Activated CD4-positive, alpha-beta T cell treated with anti-CD3 and anti-CD28 coated beads for 4 hours (primary cell): ENCODE data around the gene POPDC2.

ENCODE experiments used
- DNase-seq, 2 donors: peaks; one replicate each; pipeline ENCODE4 v3.0.0-alpha.2; 2020

Gene POPDC2

DNA sequence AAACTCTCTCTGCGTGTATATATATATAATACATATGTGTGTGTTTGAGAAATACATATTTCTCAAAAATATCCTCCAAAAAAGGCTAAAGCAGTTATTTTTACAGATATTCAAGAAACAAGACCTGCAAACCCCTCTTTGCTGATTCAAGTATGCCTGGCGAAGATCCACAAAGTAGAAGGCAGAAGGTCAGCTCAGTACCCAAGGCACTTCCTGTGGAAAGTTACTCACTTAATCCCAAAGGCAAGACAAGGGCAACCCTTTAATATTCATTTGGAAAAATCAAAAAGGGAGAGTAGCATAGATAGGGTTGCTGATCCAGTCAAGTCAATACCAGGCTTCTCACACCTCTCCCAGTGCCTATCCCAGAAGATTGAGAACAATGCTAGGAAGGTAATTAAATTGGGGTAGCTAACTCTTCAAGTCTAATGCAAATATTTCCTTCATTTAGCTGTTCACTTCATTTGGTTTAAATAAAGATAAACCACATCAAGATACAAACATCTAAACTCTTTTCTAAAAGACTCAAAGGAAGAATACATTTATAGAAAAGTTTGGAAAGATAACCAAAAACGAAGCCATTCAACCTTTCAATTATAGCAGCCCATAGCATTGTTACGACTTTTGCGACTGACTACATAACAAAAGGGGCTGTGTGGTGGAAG, 9.6 kb upstream of the POPDC2 start:
- DNase-seq: no peak

DNA sequence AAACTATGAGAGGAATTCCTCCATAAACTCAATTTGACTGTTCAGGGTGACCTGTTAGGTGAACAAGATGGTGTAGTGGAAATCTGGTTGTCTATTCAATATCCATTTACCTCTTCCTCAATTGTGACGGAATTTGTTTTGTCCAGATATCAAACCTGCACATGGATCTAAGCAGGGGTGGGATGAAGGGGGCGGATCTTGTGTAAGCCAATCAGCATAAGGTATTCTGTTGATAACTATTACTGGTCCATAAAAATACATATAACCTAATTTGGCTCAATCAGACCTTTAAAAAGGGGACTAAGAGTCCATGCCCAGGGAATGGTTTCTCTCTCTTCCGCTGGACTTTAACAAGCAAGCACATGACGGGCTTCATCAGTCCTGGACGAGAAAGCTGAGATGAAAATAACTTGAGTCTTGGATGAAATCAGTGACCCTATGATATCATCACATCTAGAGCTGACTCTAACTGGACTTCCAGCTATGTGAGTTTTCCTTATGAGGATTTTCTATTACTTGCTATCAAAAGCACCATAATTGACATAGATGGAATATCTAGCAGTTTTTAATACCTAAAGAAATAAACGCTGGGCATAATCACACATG, 5.7 kb upstream of the POPDC2 start:
- DNase-seq: no peak

DNA sequence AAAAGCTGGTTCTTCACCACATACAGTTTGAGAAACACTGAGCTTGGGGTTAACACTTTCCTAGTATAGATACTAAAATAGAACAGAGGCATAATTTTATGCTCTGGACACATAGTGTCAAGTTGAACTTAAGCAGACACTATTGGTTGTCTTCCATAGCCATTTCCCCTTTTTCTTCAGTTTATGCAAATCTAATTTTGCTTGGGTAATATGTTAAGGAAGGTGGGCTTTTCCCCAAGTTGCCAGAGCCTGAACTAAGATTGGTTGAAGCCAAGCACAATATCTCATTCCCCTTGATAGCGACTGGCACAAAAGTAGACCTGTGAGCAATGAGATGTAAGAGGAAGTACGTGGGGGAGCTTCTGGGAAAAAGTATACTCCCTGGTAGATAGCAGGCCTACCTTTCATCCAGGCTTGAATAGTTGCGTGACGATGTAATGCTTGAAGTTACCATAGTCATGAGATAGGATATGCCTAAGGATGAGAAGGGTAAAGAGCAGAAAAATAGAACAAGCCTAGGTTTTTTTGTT, 4.5 kb upstream of the POPDC2 start:
- no peak for DNase-seq

DNA sequence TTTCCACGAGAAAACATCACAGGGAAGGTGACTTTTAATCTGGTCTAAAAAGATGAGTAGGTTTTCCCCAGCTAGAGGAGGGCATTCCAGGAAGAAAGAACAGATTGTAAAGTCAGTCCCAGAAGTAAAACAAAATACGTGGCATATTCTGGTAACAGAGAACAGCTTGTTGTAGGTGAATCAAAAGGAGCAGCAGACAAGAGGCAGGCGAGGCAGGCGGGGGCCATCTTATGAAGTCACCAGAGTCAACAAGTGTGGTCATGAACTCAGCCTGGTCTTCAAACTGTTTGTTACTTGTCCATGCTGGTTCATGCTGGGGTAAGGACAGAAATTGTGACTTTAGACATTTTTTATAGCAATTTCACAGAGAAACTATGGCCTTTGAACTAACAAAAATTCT, 4.0 kb upstream of the POPDC2 start:
- no peak for DNase-seq

DNA sequence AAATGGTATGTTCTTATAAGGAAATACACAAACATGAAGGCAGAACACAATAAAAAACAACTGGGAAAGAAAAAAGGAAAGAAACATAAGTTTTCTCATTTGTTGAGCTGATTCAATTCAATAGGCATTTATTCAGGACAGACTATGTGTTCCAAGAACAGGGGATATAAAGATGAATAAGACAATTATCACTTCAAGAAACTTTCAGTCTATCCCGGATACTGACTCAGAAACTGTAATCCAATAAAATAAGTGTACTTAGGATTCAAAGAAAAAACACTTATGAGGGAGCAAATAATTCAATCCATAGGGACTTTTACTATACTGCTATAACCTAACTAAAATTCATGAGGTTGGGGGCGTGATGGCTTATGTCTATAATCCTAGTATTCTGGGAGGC, 3.5 kb upstream of the POPDC2 start:
- no peak for DNase-seq

DNA sequence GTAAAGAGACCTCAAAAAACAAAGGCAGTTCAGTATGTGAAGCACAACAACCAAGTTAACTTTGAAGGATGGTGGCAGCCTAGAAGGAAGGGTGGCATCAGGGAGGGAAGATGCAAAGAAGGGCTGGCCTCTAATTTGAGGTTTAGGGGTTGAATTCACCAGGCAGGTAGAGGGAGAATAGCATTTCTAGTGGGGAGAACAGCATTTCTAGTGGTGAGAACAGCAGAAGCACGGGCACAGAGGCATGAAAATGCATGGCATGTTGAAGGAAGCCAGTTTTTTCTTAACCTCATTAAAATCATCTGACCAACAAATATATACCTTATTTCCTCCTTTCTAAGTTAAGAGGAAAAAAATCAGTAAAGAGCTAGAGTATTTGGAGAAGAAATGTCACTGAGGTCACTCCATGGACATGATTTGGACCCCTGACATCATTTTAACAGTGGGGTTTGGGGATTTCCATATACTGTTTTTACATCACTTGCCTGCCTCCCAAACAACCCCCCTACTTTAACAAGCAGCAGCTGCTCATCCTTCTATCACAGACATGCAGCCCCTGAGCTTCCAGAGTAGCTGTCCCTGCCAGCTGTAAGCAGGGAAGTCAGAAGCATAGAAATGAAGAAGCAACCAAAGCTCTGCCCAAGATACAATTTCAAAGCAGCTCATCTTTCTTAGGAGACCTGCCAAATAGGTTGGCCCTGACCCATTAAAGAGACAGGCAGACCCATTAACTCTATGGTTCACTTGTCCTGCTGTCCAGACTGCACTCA, 2.4 kb upstream of the POPDC2 start:
- DNase-seq: no peak

DNA sequence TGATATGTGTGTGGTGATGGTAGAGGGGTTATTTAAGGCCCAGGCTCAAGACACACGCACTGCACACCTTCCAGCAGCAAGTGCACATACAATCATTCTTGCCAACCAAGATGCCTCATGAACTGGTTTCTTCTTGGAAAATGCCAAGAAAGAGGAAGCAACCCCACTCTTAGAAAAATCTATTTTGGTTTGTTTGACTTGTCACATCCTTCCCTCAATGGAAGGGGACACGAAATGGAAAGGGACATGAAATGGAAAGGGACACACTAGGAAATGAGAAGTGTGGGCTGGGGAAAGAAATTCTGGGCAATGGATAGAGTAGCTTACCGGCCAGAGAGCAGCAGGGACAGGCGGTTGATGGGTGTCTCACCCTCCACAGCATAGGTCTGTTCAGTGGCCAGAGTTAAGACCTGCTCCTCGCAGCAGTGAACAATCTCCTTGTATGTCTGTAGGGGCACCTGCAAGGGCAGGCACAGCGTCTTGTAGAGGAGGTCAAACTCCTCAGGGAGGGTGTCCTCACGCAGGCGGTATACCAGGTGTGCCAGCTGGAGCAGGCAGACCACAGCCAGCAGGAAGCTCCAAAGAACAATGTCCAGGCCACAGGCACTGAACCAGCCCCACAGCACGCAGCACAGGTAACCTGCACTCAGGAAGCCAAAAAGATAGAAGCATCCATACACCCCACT, 640 bp downstream of the POPDC2 start:
- DNase-seq: no peak

DNA sequence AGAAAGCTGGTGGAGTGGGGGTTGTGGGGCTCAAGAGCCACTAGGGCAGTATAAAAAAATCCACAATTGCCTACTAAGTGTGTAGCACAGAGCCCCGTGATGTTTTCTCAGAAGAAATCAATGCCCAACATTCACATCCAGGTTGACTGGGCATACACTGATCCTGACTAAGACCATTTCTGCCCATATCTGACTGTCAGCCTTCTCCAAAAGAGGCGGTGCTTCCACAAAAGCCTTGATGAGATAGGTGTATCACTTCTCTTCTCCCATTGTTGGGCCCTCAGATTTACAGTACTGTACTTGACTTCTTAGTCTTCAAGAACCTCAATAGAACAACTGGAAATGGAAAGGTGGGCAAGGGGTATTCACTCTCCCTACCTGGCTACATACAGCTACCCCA, 1.4 kb downstream of the POPDC2 start:
- DNase-seq: no peak

DNA sequence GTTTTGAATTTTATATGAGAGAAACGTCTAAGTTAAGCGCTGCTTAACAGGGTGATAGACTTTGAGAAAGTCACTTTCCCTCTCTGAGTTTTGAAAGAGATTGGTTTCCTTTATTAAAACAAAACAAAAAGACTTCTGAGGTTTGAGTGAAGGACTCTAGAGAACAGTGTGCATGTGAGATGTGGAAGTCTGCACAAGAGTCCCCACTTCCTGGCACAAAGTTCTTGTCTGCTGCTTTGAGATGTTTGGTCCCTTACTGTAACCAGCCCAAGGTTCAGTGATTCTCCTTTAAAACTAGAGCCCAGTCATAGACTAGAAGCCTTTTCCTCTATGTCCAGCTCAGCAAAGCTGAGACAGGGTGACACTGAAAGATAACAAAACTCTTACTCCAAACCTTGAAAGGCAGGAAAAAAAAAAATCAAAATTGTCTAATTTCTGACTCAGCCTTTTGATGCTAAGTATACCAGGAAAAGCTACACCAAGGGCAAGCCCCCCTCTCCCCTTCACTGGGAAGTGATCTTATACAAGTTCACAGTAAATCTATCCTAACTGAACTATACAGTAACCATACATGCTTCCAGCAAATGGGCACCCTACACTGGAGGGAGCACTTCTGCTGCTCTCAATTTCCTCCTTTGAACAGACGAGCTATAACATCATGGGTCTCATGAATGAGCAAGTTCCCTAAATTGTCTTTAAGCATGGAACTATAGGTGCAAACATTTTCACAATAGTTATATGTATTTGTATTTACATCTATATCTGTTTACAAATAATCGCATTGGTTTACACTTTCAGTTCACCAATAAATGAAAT, 2.3 kb downstream of the POPDC2 start:
- DNase-seq: no peak

DNA sequence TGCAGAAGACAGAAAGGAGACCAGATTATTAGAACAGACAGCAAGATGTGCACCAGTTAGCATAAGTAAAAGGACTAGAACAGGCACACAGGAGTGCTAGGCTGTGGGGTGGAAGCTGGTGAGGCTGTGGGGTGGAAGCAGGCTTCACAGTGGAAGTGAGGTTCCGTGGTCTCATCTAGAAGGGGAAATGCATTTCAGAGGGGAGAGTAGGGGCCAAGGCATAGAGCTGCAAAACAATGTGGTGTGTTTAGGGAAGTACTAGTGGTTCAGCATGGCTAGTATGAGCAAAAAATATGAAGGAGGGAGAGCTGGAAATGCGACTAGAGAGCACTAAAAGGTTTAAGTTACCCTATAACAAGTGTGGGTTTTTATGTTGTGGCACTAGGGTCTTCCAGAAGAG, 6.5 kb downstream of the POPDC2 start:
- DNase-seq: no peak

DNA sequence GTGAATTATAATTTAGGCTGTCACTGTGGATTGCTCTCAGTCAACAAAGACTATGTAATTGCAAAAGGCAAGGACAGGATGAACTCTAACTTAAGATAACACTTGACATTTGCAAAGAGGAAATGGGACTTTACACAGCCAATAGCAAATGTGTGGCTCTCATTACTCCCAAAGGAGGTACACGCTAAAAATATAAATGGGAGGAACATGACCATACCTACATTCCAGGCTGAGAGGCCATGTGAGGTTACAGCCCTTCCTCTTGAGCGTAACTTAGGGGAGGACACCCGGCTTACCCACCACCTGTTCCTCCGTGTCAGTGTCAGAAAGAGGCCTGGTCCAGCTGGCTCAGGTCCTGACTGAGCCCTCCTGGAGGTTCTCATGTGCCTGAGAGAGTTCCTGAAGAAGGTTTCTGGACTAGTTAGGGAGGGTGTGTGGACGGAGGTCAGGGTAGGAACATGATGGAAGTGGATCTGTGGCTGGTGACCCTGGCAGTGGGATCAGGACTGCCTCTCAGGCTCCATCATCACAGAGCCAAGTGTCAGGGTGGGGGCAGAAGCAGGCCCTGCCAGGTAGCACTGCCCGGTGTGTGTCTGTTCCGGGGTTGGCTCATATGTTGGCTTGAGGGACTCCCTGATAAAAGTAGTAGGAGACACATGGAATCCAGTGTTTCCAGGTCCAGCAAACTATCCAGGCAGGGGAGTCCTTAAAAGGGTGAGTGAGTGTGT, 7.9 kb downstream of the POPDC2 start:
- no peak for DNase-seq

DNA sequence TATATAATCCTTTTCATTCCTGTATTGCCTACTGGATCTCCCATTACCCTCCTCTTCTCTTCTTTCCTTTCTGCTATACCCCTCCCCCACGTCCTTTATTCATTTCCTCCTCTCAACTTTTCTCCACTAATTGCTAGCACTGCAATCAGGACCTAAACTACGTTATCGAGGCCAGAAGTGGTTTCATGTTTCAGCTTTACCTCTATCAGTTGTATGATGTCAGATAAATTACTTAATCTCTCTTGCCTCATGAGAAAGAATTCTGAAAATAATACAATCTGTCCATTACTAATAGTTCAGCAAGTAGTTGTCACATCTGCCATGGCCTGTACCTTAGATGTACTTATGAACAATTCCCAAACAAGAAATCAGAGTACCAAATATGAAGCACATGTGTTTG, 10.6 kb downstream of the POPDC2 start:
- DNase-seq: no peak

DNA sequence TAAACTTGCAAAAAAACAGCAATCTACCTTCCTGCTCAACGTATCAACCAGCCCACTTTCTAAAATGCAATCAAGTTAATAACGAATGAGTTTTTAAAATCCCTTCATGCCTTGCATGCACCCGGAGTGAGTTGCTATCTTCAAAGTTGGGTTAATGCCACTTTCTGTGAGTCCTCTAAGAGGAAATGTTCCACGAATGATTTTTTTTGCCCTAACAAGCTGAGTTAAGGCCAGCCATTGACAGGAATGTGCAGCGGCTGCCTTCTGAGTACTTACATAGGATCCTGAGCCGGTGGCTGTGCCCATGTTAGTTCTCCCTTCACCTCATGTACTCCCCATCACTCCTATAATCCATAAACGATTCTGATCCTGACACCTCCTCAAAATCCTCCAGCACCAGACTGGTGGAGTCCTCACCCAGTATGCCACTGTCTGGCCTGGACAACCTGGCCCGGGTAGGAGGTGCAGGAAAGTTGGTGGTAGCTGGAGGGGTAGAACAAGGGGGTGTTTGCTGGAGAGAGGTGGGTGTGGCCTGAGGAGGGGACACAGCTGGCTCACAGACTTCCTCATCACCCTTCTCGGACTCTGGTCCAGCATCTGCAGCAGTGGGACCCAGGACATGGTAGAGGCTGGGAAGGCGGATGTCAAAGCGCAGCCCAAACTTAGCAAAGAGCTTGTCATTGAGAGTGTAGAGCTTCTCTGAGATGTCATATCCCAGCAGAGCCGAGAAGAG, 12.4 kb downstream of the POPDC2 start:
- DNase-seq: no peak

DNA sequence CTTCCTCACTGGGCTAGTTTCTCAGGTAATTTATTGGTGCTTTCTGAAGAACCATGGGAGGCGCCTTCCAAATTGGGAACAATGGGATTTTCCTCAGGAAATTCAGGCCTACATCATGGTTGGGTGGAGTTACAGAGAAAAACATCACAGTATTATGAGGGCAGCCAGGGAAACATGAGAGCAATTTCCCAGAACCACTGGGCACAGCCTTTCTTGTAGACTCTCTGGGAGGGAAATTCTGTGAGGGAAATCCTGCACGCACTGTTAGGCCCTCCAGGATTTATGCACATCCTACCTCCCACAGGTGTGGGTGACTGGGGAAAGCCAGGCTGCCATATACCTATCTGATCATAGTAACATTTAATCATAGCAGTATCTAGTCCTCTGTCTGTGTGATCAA, 13.2 kb downstream of the POPDC2 start:
- no peak for DNase-seq

DNA sequence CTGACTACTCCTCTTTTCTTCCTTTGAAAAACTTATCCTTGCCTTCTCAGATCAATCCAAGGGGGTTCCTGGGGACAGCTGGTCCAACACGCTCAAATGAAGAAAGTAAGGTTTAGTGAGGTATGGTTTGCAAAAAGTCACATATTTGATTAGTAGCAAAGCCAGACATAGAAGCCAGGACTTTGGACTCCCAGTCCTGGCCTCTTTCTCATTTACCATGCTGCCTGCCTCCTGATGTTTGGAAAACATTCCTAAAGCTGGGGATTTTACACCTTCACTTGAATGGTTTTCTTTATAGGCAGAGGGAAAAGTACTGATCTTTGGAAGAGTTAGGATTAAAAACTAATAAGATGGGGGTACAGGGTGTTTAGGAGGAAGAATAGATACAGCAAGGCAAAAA, 14.6 kb downstream of the POPDC2 start:
- DNase-seq: no peak

DNA sequence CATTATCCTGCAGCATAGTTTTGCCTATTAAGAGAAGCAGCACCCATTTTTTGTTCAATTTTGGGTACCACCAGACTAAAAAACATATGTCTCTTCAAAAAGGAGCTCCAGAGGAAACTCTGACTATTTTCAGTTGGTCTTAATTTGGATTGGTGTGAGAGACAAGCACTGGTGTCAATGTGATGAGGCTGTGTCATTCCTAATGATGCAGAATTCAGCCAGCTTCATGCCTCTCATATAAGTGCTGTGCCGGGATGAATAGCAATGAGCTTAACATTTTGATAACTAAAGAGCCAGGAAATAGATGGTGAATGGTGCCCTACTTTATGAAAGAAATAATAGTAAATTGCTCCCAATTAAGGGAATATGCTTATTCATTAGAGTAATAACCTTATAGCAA, 15.9 kb downstream of the POPDC2 start:
- no peak for DNase-seq

DNA sequence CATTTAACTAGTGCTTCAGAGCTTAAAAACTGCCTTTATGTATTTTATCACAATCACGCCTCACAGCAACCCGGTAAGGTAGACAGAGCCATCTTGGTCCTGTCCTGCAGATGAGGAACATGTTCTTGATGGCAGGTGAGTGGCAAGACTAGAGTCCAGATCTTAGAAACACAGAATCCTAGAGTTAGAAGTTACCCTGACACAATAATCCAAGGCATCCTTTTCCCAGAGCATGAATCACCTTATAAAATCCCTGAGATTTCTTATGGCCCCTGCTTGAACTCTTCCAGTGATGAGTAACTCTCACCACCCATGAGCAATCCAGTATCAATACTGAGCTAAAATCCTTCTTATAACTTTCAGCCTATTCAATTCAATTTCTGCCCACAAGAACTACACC, 16.9 kb downstream of the POPDC2 start:
- no peak for DNase-seq

DNA sequence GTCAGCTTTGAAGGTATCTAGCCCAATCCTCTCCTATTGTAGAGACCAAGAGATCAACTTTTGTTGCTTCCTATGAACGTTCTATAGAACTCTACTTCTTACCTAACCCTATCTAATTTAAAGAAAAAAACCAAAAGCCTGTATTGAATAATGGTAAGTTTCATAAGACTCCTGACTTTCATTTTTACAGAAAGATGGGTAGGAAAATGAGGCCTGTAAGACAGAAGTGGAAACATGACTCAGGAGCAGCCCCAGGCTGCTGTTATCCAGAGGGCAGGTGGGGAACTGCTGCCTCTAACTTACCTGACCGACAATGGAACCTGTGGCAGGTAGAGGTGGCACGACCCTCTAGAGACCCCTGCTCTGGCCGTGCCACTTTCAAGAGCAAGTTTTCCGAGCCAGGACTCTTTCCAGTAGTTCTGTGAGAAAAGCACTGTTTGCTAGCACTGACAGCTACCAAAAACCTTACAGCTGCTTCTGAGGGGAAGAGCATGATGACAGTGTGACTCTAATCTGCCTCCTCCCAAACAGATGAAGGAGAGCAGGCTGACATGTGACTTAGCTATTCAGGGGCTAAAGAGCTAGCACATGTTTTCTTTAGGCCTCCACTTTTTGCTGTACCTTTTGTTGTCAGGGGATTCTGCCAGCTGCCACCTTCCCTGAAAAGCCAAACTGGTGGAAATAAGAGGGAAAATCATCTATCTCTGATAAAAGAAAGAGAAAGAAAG, 17.5 kb downstream of the POPDC2 start:
- DNase-seq: no peak

DNA sequence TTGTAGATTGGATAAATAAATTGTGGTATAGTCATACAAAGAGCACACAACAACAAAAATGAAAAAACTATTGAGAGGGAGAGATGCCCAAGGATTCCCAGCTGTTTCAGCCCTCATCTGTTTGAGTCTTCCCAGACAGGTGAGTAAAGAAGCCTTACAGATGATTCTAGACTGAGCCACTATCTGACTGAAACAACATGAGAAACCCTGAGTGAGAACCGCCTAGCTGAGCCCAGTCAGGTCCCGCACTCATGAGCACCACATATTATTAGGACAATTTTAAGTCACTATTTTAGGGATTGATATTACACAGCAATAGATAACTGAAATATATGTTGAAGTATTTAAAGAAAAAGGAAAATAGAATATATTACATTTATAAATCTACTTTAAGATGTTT, 19.0 kb downstream of the POPDC2 start:
- DNase-seq: no peak
